Sigmoid colon (tissue), 7 donors: ENCODE data around the gene PTPRQ. TPM values are rescaled to one million over a fixed set of nuclear protein-coding genes. Genes with fewer than 3 reads are reported as not detected.

Source experiments
- DNase-seq: peaks from one replicate; pipeline ENCODE4 v3.0.0-alpha.2; 2019
- H3K27ac ChIP-seq, 4 donors: fragments of 200-600 bp; sonication (generic); one replicate each; pipeline ENCODE4 v1.5.1; 2016 to 2019; ENCODE audit warnings: mild to moderate bottlenecking in 1 of 4
- H3K27me3 ChIP-seq, 3 donors: fragments of 200-600 bp; sonication (generic); one replicate each; pipeline ENCODE4 v1.5.1; 2019; ENCODE audit warnings: mild to moderate bottlenecking in 1 of 3
- H3K36me3 ChIP-seq, 4 donors: fragments of 200-600 bp; sonication (generic); one replicate each; pipeline ENCODE4 v1.5.1; 2016 to 2019
- H3K4me1 ChIP-seq, 4 donors: fragments of 200-600 bp; sonication (generic); one replicate each; pipeline ENCODE4 v1.5.1; 2017 to 2019
- H3K4me3 ChIP-seq, 4 donors: fragments of 200-600 bp; sonication (generic); one replicate each; pipeline ENCODE4 v1.5.1; 2017 to 2019; ENCODE audit warnings: mild to moderate bottlenecking in 2 of 4, moderate library complexity in 1 of 4
- H3K9me3 ChIP-seq, 4 donors: fragments of 200-600 bp in 3 of 4; sonication (generic) in 3 of 4; one replicate each; pipeline versions ENCODE4 v1.5.1 to v1.6.1; 2013 to 2019
- EP300 ChIP-seq, 4 donors: sonication (generic); formaldehyde crosslinking; IDR thresholded peaks; one replicate each; pipeline ENCODE4 v1.6.1; 2017; ENCODE audit warnings: antibody characterized with exemption in 4 of 4
- POLR2A ChIP-seq, 2 donors: fragments of 450-650 bp; IDR thresholded peaks; one replicate each; pipeline ENCODE4 v1.6.1; 2016; ENCODE audit warnings: antibody characterized with exemption in 2 of 2, mild to moderate bottlenecking in 2 of 2, moderate library complexity in 2 of 2
- POLR2AphosphoS5 ChIP-seq, 4 donors: sonication (generic); formaldehyde crosslinking; IDR thresholded peaks; one replicate each; pipeline ENCODE4 v1.6.1; 2017; ENCODE audit warnings: antibody characterized with exemption in 4 of 4
- WGBS, 2 donors: extraction: QIAGEN DNeasy Blood & Tissue Kit; methylation state at CpG; one replicate each; pipeline ENCODE4 v1.1.7; 2013; 5-methylcytosine and 5-hydroxymethylcytosine counted together
- intact Hi-C: fragments of 100-400 bp; cut with DNase I; formaldehyde crosslinking; loops from one replicate; pipeline ENCODE4 v1.15.1; 2023
- polyA plus RNA-seq, 3 donors: library from polyadenylated mRNA; stranded (reverse); fragments of 200-250 nt; gene quantifications; one replicate each; pipeline ENCODE4 v1.2.3, GENCODE V29; 2013
- total RNA-seq, 4 donors: library from RNA; depleted of rRNA; stranded (reverse); fragments of >200 nt; gene quantifications; one replicate each; pipeline ENCODE4 v1.1.0, GENCODE V29; 2016
- TF ChIP-seq, protein P1 (sequence below), 4 experiments: fragments of 450-650 bp in 3 of 4; fragments of 200-600 bp in 1 of 4; IDR thresholded peaks; one replicate each; pipeline ENCODE4 v1.5.1; 2016 to 2019; ENCODE audit warnings: antibody characterized with exemption in 4 of 4, mild to moderate bottlenecking in 3 of 4, moderate library complexity in 2 of 4
- donor health status: healthy with polysubstance abuse.
- donor health status: Bipolar disorder and iron deficiency.
- donor health status: healthy.

Gene PTPRQ, protein sequence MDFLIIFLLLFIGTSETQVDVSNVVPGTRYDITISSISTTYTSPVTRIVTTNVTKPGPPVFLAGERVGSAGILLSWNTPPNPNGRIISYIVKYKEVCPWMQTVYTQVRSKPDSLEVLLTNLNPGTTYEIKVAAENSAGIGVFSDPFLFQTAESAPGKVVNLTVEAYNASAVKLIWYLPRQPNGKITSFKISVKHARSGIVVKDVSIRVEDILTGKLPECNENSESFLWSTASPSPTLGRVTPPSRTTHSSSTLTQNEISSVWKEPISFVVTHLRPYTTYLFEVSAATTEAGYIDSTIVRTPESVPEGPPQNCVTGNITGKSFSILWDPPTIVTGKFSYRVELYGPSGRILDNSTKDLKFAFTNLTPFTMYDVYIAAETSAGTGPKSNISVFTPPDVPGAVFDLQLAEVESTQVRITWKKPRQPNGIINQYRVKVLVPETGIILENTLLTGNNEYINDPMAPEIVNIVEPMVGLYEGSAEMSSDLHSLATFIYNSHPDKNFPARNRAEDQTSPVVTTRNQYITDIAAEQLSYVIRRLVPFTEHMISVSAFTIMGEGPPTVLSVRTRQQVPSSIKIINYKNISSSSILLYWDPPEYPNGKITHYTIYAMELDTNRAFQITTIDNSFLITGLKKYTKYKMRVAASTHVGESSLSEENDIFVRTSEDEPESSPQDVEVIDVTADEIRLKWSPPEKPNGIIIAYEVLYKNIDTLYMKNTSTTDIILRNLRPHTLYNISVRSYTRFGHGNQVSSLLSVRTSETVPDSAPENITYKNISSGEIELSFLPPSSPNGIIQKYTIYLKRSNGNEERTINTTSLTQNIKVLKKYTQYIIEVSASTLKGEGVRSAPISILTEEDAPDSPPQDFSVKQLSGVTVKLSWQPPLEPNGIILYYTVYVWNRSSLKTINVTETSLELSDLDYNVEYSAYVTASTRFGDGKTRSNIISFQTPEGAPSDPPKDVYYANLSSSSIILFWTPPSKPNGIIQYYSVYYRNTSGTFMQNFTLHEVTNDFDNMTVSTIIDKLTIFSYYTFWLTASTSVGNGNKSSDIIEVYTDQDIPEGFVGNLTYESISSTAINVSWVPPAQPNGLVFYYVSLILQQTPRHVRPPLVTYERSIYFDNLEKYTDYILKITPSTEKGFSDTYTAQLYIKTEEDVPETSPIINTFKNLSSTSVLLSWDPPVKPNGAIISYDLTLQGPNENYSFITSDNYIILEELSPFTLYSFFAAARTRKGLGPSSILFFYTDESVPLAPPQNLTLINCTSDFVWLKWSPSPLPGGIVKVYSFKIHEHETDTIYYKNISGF (N-terminal part only)
- total RNA-seq (1 to 10 TPM in 1 of 4 donors, under 1 TPM in 3; 0.33 to 1.9 (median 0.59) TPM), polyA plus RNA-seq (not detected)

DNA sequence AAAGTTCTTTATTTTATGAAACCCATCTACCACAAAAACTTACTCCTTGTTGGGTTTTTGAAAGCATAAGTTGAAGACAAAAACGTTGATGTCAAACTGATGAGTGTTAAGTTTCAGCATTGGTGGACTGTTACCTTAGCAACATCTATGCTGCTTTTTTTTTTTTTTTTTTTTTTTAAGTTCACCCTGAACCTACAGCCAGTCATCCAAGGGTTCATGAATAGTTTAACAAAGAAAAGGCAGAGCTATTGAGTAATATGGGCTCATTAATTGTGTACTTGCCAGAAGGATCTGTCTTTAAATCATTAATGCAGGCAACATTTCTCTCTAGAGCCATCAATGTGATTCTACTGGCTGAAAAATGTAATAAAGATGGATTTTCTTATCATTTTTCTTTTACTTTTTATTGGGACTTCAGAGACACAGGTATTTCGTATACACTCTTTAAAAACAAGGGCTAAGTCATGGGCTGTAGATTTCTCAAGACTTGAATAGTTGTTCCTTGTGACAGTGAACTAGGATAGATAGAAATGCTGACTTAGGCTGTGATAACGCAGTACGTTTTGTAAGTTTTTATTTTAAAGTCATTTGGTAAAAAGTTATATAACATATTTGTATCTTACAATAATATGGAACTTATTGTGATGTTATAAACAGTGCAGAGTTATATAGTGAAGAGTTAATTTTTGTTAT, at the start of gene PTPRQ:
TSS of gene PTPRQ (plus strand) at position 262 of the 693 bp plus-strand sequence. CDS start at position 373, 111 bp downstream.
- H3K27me3 ChIP-seq, result no peaks in the 10 kb centered on the region
- no peak within 1 kb of the TSS for H3K4me3 ChIP-seq
- DNase-seq, result no peak
- no peaks in the 10 kb centered on the region for H3K36me3 ChIP-seq
- H3K9me3 ChIP-seq, result no peaks in the 10 kb centered on the region
- WGBS, 2 donors, result 58 to 77% methylated on average over 4 of the region's 4 CpGs
- H3K27ac ChIP-seq, result peak within 1 kb of the TSS in 2 of 4 donors; percentile 16 to 58
- TF ChIP-seq EP300 (IDR thresholded peaks at IDR 0.05), result no peak
- intact Hi-C loops, result no loop called here
- peaks cover 0 to 39% (median 20%) of the 10 kb centered on the region in 4 donors for H3K4me1 ChIP-seq

GRCh38 chr12:80400571-80400991, 43.5 kb upstream of the PTPRQ start:
- H3K4me1 ChIP-seq, result peaks cover 0 to 7% (median 0%) of the 10 kb centered on the region in 4 donors
- H3K9me3 ChIP-seq, result no peaks in the 10 kb centered on the region
- no peak overlapping the region for H3K27ac ChIP-seq
- H3K4me3 ChIP-seq, result peak overlapping the region in 3 of 4 donors; percentile 22 to 36 (median 35)
- no peaks in the 10 kb centered on the region for H3K36me3 ChIP-seq
- intact Hi-C loops, result no loop called here
- H3K27me3 ChIP-seq, result peaks cover 0 to 12% (median 7%) of the 10 kb centered on the region in 3 donors
- TF ChIP-seq EP300 (IDR thresholded peaks at IDR 0.05) (no peak), POLR2A (IDR thresholded peaks at IDR 0.05) (no peak), POLR2AphosphoS5 (IDR thresholded peaks at IDR 0.05) (no peak)
- TF ChIP-seq, protein P1, sequence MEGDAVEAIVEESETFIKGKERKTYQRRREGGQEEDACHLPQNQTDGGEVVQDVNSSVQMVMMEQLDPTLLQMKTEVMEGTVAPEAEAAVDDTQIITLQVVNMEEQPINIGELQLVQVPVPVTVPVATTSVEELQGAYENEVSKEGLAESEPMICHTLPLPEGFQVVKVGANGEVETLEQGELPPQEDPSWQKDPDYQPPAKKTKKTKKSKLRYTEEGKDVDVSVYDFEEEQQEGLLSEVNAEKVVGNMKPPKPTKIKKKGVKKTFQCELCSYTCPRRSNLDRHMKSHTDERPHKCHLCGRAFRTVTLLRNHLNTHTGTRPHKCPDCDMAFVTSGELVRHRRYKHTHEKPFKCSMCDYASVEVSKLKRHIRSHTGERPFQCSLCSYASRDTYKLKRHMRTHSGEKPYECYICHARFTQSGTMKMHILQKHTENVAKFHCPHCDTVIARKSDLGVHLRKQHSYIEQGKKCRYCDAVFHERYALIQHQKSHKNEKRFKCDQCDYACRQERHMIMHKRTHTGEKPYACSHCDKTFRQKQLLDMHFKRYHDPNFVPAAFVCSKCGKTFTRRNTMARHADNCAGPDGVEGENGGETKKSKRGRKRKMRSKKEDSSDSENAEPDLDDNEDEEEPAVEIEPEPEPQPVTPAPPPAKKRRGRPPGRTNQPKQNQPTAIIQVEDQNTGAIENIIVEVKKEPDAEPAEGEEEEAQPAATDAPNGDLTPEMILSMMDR (IDR thresholded peaks at IDR 0.05), result no peak
- 37 to 44% methylated on average over 20 of the region's 20 CpGs for WGBS, 2 donors
- DNase-seq, result no peak

DNA sequence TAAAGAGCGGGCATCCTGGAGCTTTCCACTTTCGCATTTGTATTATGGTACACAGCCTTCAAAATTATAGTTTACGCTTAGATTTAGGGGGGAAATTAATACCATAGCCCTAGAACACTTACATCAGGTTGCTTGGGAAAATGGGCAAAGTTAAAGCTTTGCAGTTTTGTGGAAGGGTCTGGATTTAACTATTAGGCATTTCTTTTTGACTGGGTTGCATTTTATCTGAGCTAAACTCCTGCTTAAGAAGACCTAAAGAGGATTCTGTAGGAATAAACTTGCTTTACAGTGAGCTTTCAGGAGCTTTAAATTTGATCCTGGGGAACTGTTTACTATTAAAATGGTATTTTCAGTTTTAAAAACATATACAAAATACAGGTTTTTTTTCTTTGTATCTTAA, 42.8 kb upstream of the PTPRQ start:
- 80 to 92% methylated on average over 3 of the region's 3 CpGs for WGBS, 2 donors
- H3K4me3 ChIP-seq, result no peak overlapping the region
- DNase-seq, result no peak
- TF ChIP-seq, protein P1 (IDR thresholded peaks at IDR 0.05), result no peak
- no peak for TF ChIP-seq POLR2AphosphoS5 (IDR thresholded peaks at IDR 0.05)
- TF ChIP-seq EP300 (IDR thresholded peaks at IDR 0.05), result no peak
- TF ChIP-seq POLR2A (IDR thresholded peaks at IDR 0.05), result no peak
- H3K36me3 ChIP-seq, result no peaks in the 10 kb centered on the region
- H3K9me3 ChIP-seq, result no peaks in the 10 kb centered on the region
- peaks cover 0 to 7% (median 0%) of the 10 kb centered on the region in 4 donors for H3K4me1 ChIP-seq
- H3K27ac ChIP-seq, result no peak overlapping the region
- intact Hi-C loops, result no loop called here
- peaks cover 0 to 12% (median 7%) of the 10 kb centered on the region in 3 donors for H3K27me3 ChIP-seq

GRCh38 chr12:80404629-80405028, 39.4 kb upstream of the PTPRQ start:
- Histone ChIP-seq H3K9me3 (no peaks in the 10 kb centered on the region), H3K36me3 (no peaks in the 10 kb centered on the region), H3K27ac (no peak overlapping the region), H3K27me3 (peaks cover 0 to 12% (median 7%) of the 10 kb centered on the region in 3 donors), H3K4me1 (peaks cover 0 to 7% (median 0%) of the 10 kb centered on the region in 4 donors), H3K4me3 (no peak overlapping the region)
- no peak for DNase-seq
- WGBS, 2 donors, result 44 to 59% methylated on average over 2 of the region's 2 CpGs
- TF ChIP-seq, protein P1 (IDR thresholded peaks at IDR 0.05), result no peak
- TF ChIP-seq EP300 (IDR thresholded peaks at IDR 0.05), result no peak
- intact Hi-C loops, result no loop called here
